ENCODE measurements around the gene GPRIN1. TPM values are rescaled to one million over a fixed set of nuclear protein-coding genes. Genes with fewer than 3 reads are reported as not detected.

GPRIN1 gene
- total RNA-seq, 2 donors from 2014 or later: 2.1 to 3.1 TPM

DNA sequence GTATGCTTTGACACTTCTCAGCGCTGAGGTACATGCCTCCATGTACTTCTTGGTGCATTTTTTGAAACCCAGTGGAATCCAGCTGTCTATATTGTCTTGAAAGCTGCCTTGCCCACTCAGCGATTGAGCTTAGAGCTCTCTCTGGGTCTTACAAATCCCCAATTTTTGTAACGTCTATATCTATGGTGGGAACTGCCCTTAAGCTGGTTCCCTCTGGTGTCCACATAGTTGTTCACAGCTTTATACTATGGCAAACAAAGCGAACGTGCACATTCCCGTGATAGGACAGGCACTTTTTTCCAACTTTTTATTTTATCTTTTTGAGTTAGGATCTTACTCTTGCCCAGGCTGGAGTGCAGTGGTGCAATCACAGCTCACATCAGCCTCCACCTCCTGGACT is 39.9 kb downstream of the GPRIN1 start:
- Histone ChIP-seq H3K36me3 (no peaks in the 10 kb centered on the region), H3K9me3 (no peaks in the 10 kb centered on the region), H3K27me3 (no peaks in the 10 kb centered on the region), H3K9ac (ENCODE audit: low read depth in 2 of 2, low read length in 2 of 2) (no peak overlapping the region), H3K4me1 (no peaks in the 10 kb centered on the region), H3K27ac (no peak overlapping the region), H3K4me3 (no peak overlapping the region)
- TF ChIP-seq, protein P1, sequence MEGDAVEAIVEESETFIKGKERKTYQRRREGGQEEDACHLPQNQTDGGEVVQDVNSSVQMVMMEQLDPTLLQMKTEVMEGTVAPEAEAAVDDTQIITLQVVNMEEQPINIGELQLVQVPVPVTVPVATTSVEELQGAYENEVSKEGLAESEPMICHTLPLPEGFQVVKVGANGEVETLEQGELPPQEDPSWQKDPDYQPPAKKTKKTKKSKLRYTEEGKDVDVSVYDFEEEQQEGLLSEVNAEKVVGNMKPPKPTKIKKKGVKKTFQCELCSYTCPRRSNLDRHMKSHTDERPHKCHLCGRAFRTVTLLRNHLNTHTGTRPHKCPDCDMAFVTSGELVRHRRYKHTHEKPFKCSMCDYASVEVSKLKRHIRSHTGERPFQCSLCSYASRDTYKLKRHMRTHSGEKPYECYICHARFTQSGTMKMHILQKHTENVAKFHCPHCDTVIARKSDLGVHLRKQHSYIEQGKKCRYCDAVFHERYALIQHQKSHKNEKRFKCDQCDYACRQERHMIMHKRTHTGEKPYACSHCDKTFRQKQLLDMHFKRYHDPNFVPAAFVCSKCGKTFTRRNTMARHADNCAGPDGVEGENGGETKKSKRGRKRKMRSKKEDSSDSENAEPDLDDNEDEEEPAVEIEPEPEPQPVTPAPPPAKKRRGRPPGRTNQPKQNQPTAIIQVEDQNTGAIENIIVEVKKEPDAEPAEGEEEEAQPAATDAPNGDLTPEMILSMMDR (IDR thresholded peaks at IDR 0.05): no peak
- DNase-seq: no peak
- intact Hi-C loops (cut with DNase I): no loop called here

DNA sequence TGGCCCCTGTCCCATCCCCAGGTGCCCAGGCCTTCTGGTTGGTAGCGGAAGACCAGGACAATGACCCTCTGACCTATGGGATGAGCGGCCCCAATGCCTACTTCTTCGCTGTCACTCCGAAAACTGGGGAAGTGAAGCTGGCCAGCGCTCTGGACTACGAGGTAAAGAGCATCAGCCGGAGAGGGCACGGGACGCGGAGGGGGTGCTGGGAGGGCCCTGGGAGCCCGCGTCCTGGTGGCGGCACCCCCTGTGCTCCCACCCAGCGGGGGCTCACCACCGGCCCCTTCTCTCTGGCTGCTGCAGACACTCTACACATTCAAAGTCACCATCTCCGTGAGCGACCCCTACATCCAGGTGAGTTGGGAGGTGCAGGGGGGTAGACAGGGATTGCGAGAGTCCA is 41.3 kb downstream of the GPRIN1 start:
- no peak overlapping the region for H3K4me3 ChIP-seq
- H3K4me1 ChIP-seq: no peaks in the 10 kb centered on the region
- H3K27ac ChIP-seq: no peak overlapping the region
- intact Hi-C loops (cut with DNase I): no loop called here
- DNase-seq: no peak
- H3K27me3 ChIP-seq: no peaks in the 10 kb centered on the region
- TF ChIP-seq, protein P1 (IDR thresholded peaks at IDR 0.05): no peak
- no peak overlapping the region for H3K9ac ChIP-seq (ENCODE audit: low read depth in 2 of 2, low read length in 2 of 2)
- H3K9me3 ChIP-seq: no peaks in the 10 kb centered on the region
- H3K36me3 ChIP-seq: no peaks in the 10 kb centered on the region

DNA sequence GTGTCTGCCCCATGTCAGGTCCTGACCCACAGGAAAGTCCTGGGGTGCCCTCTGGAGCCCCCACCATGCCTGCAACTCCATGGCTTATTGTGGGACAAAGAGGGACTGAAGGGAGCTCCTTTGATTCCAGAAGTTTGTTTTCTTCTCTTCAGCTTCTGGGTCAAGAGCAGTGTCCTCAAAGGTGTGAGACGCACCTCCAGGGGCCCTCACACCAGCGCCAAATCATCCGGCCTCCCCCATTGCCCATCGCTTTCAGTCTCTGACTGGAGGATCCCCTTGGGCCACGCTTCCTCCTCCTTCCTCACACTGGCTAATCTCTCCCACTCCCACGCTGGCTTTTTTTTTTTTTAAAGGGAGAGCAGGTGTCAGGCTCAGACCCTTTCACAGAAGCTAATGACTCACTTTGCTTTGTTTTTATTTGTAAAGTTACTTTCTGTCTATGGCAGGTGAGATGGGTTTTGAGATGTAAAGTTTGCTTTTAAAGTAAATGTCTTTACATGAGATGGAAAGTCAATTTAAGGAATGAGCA is 44.1 kb downstream of the GPRIN1 start:
- Histone ChIP-seq H3K4me3 (no peak overlapping the region), H3K27ac (no peak overlapping the region), H3K9ac (ENCODE audit: low read depth in 2 of 2, low read length in 2 of 2) (no peak overlapping the region), H3K27me3 (no peaks in the 10 kb centered on the region), H3K36me3 (no peaks in the 10 kb centered on the region), H3K4me1 (no peaks in the 10 kb centered on the region), H3K9me3 (no peaks in the 10 kb centered on the region)
- intact Hi-C loops (cut with DNase I): no loop called here
- DNase-seq: no peak
- TF ChIP-seq, protein P1 (IDR thresholded peaks at IDR 0.05): no peak

DNA sequence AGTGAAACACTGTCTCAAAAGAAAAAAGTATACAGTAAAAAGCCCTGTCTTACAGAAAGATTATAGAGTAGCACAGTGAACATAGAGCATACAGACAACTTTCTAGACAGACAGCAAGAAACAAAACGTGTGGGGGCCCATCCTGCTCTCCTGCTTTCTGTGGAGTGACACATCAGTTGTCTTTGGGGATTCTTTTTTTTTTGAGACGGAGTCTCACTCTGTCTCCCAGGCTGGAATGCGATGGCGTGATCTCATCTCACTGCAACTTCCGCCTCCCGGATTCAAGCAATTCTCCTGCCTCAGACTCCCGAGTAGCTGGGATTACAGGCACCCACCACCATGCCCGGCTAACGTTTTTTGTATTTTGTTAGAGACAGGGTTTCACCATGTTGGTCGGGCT is 46.0 kb downstream of the GPRIN1 start:
- Histone ChIP-seq H3K4me1 (no peaks in the 10 kb centered on the region), H3K4me3 (no peak overlapping the region), H3K36me3 (no peaks in the 10 kb centered on the region), H3K9ac (ENCODE audit: low read depth in 2 of 2, low read length in 2 of 2) (no peak overlapping the region), H3K9me3 (no peaks in the 10 kb centered on the region), H3K27me3 (no peaks in the 10 kb centered on the region), H3K27ac (no peak overlapping the region)
- intact Hi-C loops (cut with DNase I): no loop called here
- TF ChIP-seq, protein P1 (IDR thresholded peaks at IDR 0.05): no peak
- DNase-seq: no peak

DNA sequence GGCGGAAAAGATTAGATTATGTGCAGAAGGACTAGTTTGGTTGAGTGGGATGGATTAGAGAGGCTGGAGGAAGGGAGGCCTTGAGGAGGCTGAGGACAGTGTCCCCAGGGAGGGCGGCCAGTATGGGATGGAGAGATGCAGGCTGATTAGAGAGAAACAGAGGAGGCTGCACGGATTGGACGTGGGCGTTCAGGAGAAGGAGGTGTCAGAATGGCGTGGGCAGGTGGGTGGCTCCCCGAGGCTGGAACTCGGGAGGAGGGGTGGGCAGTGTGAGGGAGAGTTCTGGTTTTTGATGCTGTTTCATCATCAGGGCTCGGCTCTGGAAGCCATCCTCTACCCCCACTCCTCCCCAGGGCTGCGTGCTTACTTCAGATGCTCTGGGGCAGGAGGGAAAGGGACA is 47.8 kb downstream of the GPRIN1 start:
- no peaks in the 10 kb centered on the region for H3K9me3 ChIP-seq
- no peak overlapping the region for H3K4me3 ChIP-seq
- no peaks in the 10 kb centered on the region for H3K4me1 ChIP-seq
- TF ChIP-seq, protein P1 (IDR thresholded peaks at IDR 0.05): no peak
- intact Hi-C loops (cut with DNase I): no loop called here
- no peak overlapping the region for H3K27ac ChIP-seq
- no peak for DNase-seq
- H3K36me3 ChIP-seq: no peaks in the 10 kb centered on the region
- H3K9ac ChIP-seq (ENCODE audit: low read depth in 2 of 2, low read length in 2 of 2): no peak overlapping the region
- H3K27me3 ChIP-seq: no peaks in the 10 kb centered on the region
